K562 (cell line): ENCODE measurements around the gene CHPF. TPM values are rescaled to one million over a fixed set of nuclear protein-coding genes. Genes with fewer than 3 reads are reported as not detected.

Experiments
- ARID3A ChIP-seq: IDR thresholded peaks from 2 replicates; pipeline ENCODE4 v1.6.1; 2012; ENCODE audit warnings: low read depth, low read length, improper control_type of control experiment, borderline replicate concordance
- BRCA1 ChIP-seq, 2 experiments: fragments of 450-650 bp in 1 of 2; sonication (generic) in 1 of 2; formaldehyde crosslinking in 1 of 2; IDR thresholded peaks; 2 replicates each; pipeline versions ENCODE4 v1.5.0 to v1.6.1; 2017 to 2020; ENCODE audit warnings: mild to moderate bottlenecking in 1 of 2, missing genetic modification reagents in 1 of 2
- CBX8 ChIP-seq: fragments of 200-600 bp; sonication (generic); IDR thresholded peaks from 2 replicates; pipeline ENCODE4 v1.6.1; 2012; ENCODE audit warnings: borderline replicate concordance, mixed run types, low read depth, mild to moderate bottlenecking, moderate library complexity, mixed read lengths, low read length, control low read depth, inconsistent platforms; ENCODE audit not compliant: poor library complexity, severe bottlenecking; ENCODE audit errors: extremely low read depth
- GATA2 ChIP-seq: sonication (generic); formaldehyde crosslinking; IDR thresholded peaks from 2 replicates; pipeline ENCODE4 v1.4.0; 2020; ENCODE audit warnings: mild to moderate bottlenecking, missing genetic modification reagents
- HNRNPK ChIP-seq: fragments of 200-400 bp; formaldehyde crosslinking; IDR thresholded peaks from one replicate; pipeline ENCODE4 v1.6.1; 2018; ENCODE audit warnings: mild to moderate bottlenecking, low read depth, low read length; ENCODE audit not compliant: poor library complexity, severe bottlenecking
- HOXB6 ChIP-seq: fragments of 250-450 bp; sonication (Bioruptor Pico); IDR thresholded peaks from 2 replicates; pipeline ENCODE4 v1.5.1; 2022; ENCODE audit warnings: mild to moderate bottlenecking, borderline replicate concordance
- KAT8 ChIP-seq: fragments of 450-650 bp; IDR thresholded peaks from 2 replicates; pipeline ENCODE4 v1.6.1; 2016; ENCODE audit warnings: low read depth, mild to moderate bottlenecking
- KDM2B ChIP-seq: fragments of 250-450 bp; sonication (Bioruptor Pico); IDR thresholded peaks from 2 replicates; pipeline ENCODE4 v1.8.0; 2021; ENCODE audit warnings: mild to moderate bottlenecking, moderate library complexity
- KLF16 ChIP-seq: IDR thresholded peaks from 2 replicates; pipeline ENCODE4 v1.6.1; 2016; ENCODE audit warnings: antibody characterized with exemption
- NCOR1 ChIP-seq: fragments of 450-650 bp; IDR thresholded peaks from 2 replicates; pipeline ENCODE4 v1.6.1; 2016; ENCODE audit warnings: mild to moderate bottlenecking, moderate library complexity
- PHF21A ChIP-seq: fragments of 450-650 bp; IDR thresholded peaks from 2 replicates; pipeline ENCODE4 v1.6.1; 2017; ENCODE audit warnings: low read depth, borderline replicate concordance
- RBBP5 ChIP-seq: fragments of 200-600 bp; sonication (generic); IDR thresholded peaks from 2 replicates; pipeline ENCODE4 v1.6.1; 2012; ENCODE audit warnings: borderline replicate concordance, mild to moderate bottlenecking, low read length, control low read depth, inconsistent platforms; ENCODE audit not compliant: insufficient read depth, poor library complexity, severe bottlenecking
- SMAD3 ChIP-seq: fragments of 450-650 bp; formaldehyde crosslinking; conservative IDR thresholded peaks from 2 replicates; pipeline ENCODE4 v1.4.0; 2020; ENCODE audit warnings: mild to moderate bottlenecking
- TCFL5 ChIP-seq: fragments of 250-450 bp; sonication (Bioruptor Pico); conservative IDR thresholded peaks from 2 replicates; pipeline ENCODE4 v1.6.1; 2021; ENCODE audit warnings: mild to moderate bottlenecking, moderate library complexity, matching md5 sums
- TGIF2 ChIP-seq: sonication (generic); formaldehyde crosslinking; IDR thresholded peaks from 2 replicates; pipeline ENCODE4 v1.8.1; 2022; ENCODE audit warnings: mild to moderate bottlenecking, missing genetic modification reagents, moderate library complexity
- YY1 ChIP-seq, 3 experiments: IDR thresholded peaks; 2 replicates each; pipeline ENCODE4 v1.6.1; 2011; ENCODE audit warnings: low read length in 2 of 3, mild to moderate bottlenecking in 2 of 3, moderate library complexity in 2 of 3, borderline replicate concordance in 1 of 3, control low read depth in 1 of 3, low read depth in 1 of 3; ENCODE audit not compliant: insufficient read depth in 3 of 3, insufficient replicate concordance in 2 of 3, control insufficient read depth in 1 of 3, insufficient read length in 1 of 3; ENCODE audit errors: extremely low read depth in 1 of 3
- ZBTB34 ChIP-seq: fragments of 250-450 bp; sonication (Bioruptor Pico); IDR thresholded peaks from 2 replicates; pipeline ENCODE4 v1.8.0; 2021; ENCODE audit warnings: mild to moderate bottlenecking, moderate library complexity
- polyA plus RNA-seq, 8 experiments: library from polyadenylated mRNA; depleted of rRNA in 4 of 8; stranded (reverse) in 5 of 8; unstranded in 3 of 8; fragments of >200 nt; fragmentation: Nextera tagmentation in 2 of 8; fragmentation: Illumina TruSeq in 1 of 8; extraction: Ambion mirVana in 2 of 8; extraction: Trizol in 1 of 8; gene quantifications; 2 replicates each; pipeline versions ENCODE4 v1.2.1 to v1.2.3, GENCODE V29; 2011 to 2014; ENCODE audit warnings: inconsistent platforms in 1 of 8, missing spikeins in 1 of 8
- total RNA-seq, 7 experiments: library from RNA; depleted of rRNA in 6 of 7; stranded (reverse); fragments of >200 nt in 6 of 7; fragmentation: Illumina TruSeq in 2 of 7; extraction: Trizol in 2 of 7; gene quantifications; 2 replicates each; pipeline versions ENCODE4 v1.2.1 to v1.2.3, GENCODE V29; 2011 to 2021; ENCODE audit warnings: low replicate concordance in 1 of 7
- TF ChIP-seq, protein P1 (sequence below): fragments of 250-450 bp; sonication (Bioruptor Pico); IDR thresholded peaks from 2 replicates; pipeline ENCODE4 v1.8.0; 2022; ENCODE audit warnings: moderate library complexity, mild to moderate bottlenecking, inconsistent platforms
- TF ChIP-seq, protein P2 (sequence below): fragments of 200-800 bp; sonication (Bioruptor generic); IDR thresholded peaks from 2 replicates; pipeline ENCODE4 v1.6.1; 2017; ENCODE audit warnings: missing genetic modification characterization, missing compliant biosample characterization

Gene CHPF
- total and polyA plus RNA-seq, 9 of the 15 experiments (the other 6 are each of a cell fraction or from before 2014, with no cell fraction given): 0.15 to 57.2 (median 7.9) TPM

DNA sequence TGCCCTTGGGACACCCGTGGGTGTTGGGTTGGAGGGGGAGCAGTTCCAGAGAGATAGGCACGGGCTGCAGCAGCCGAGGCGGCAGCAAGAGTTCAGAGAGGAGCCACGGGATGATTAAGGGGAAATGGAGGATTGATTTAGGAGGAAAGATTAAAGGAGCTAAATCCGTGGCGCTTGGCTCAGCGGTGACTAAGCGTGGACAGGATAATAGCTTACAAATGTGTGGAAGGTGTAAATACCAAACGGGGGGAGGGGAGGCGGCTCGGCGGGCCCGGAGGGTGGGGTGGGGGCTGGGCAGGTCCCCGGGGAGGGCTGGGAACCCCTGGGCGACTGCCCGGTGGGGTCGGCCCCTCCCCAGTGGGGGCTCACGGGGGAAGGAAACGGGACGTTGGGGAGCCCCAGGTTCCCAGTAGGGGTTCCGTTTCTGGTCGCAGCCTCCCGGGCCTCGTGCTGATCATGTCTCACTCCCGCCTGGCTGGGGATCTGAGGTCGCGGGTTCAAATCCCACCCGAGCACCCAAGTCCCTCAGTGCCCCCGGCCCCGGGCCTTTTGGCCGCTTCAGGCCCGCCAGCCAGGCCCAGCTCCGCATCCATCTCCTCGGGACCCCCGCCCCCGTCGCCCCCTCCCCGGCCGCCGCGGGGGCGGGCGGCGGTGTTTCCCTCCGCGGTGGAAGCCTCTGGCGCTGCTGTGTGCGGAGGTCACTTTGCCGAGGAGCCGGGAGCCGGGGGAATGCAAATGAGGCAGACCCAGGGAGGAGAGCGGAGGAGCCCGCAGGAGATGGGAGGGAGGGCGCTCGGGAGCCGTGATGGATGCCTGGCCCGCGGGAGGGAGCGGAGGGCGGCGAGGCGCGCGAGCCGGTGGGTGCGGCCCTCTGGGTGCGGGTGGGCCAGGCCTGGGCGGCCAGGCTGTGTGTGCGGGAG lies 21.2 kb downstream of the CHPF start (continued):
- TF ChIP-seq ZBTB34: no peak
- TF ChIP-seq ARID3A: no peak
- no peak for TF ChIP-seq HNRNPK
- TF ChIP-seq PHF21A: 0 out of 2 replicates have a peak, but pooled peaks have one; percentile 20
- peak; percentile 53 for TF ChIP-seq NCOR1
- TF ChIP-seq CBX8: no peak
- TF ChIP-seq KDM2B: no peak
- TF ChIP-seq RBBP5: no peak
- no peak for TF ChIP-seq TCFL5 (CRISPR knock-in tag)
- TF ChIP-seq GATA2 (CRISPR knock-in tag): no peak
- no peak for TF ChIP-seq SMAD3
- no peak for TF ChIP-seq KAT8
- TF ChIP-seq, protein P1, sequence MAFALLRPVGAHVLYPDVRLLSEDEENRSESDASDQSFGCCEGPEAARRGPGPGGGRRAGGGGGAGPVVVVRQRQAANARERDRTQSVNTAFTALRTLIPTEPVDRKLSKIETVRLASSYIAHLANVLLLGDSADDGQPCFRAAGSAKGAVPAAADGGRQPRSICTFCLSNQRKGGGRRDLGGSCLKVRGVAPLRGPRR (CRISPR knock-in tag): no peak
- TF ChIP-seq KLF16: no peak
- no peak for TF ChIP-seq BRCA1 (IDR thresholded peaks at IDR 0.05)
- TF ChIP-seq BRCA1 (CRISPR knock-in tag; IDR thresholded peaks at IDR 0.05): no peak
- TF ChIP-seq, protein P2, sequence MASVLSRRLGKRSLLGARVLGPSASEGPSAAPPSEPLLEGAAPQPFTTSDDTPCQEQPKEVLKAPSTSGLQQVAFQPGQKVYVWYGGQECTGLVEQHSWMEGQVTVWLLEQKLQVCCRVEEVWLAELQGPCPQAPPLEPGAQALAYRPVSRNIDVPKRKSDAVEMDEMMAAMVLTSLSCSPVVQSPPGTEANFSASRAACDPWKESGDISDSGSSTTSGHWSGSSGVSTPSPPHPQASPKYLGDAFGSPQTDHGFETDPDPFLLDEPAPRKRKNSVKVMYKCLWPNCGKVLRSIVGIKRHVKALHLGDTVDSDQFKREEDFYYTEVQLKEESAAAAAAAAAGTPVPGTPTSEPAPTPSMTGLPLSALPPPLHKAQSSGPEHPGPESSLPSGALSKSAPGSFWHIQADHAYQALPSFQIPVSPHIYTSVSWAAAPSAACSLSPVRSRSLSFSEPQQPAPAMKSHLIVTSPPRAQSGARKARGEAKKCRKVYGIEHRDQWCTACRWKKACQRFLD: peak; percentile 56
- TF ChIP-seq TGIF2 (CRISPR knock-in tag): no peak
- peak in 1 of 3 experiments; percentile 52 for TF ChIP-seq YY1 (IDR thresholded peaks at IDR 0.05; ENCODE audit: borderline replicate concordance in 1 of 3, control insufficient read depth in 1 of 3, extremely low read depth in 1 of 3, insufficient read depth in 3 of 3, insufficient read length in 1 of 3, insufficient replicate concordance in 2 of 3, low read depth in 1 of 3, low read length in 2 of 3)
- TF ChIP-seq HOXB6: no peak
